ENCODE results near the gene CALD1.
A peak's percentile ranks its signal among the peaks of the same experiment; 100 is the strongest.

The CALD1 gene

GRCh38 chr7:134891696-134892678 is 112.6 kb downstream of the CALD1 start:
- Histone ChIP-seq H2AK5ac (ENCODE audit: low read depth, low read length) (no peak overlapping the region), H3K4ac (ENCODE audit: low read length) (no peak overlapping the region), H3K9me3 (replicated peaks in 1 of 2; ENCODE audit: control insufficient read depth in 2 of 2, insufficient read depth in 1 of 2, low read depth in 1 of 2, low read length in 2 of 2) (peaks cover 7 to 21% of the 10 kb centered on the region in 2 donors), H4K91ac (ENCODE audit: low read depth, low read length, poor library complexity) (no peak overlapping the region), H3K36me3 (replicated peaks in 1 of 2; ENCODE audit: control insufficient read depth in 2 of 2, insufficient read depth in 2 of 2, low read length in 2 of 2) (peaks cover 2 to 4% of the 10 kb centered on the region in 2 donors), H2BK5ac (ENCODE audit: low read length) (no peak overlapping the region), H3K27ac (replicated peaks; ENCODE audit: low read length) (peak overlapping the region; percentile 28), H2BK12ac (ENCODE audit: low read length) (no peak overlapping the region), H3K4me2 (ENCODE audit: insufficient read depth, low read length, poor library complexity, severe bottlenecking) (peak overlapping the region; percentile 68), H3K9ac (ENCODE audit: low read depth, low read length, poor library complexity) (no peak overlapping the region), H3K79me1 (ENCODE audit: low read depth, low read length) (peaks cover 4% of the 10 kb centered on the region), H4K8ac (ENCODE audit: low read depth, low read length) (no peak overlapping the region), H3K18ac (ENCODE audit: low read length) (peak overlapping the region; percentile 23), H2AFZ (ENCODE audit: low read length) (peak overlapping the region; percentile 85), H3K14ac (ENCODE audit: low read length) (no peak overlapping the region), H3K4me1 (ENCODE audit: control insufficient read depth in 2 of 2, insufficient read depth in 1 of 2, low read depth in 1 of 2, low read length in 2 of 2) (peaks cover 10 to 13% of the 10 kb centered on the region in 2 donors), H2BK120ac (ENCODE audit: low read depth, low read length) (no peak overlapping the region), H3K27me3 (ENCODE audit: control insufficient read depth in 3 of 3, insufficient read depth in 3 of 3, low read depth in 1 of 3, low read length in 3 of 3) (peaks cover 0 to 2% (median 0%) of the 10 kb centered on the region in 3 experiments), H3K23ac (ENCODE audit: low read depth, low read length, poor library complexity) (no peak overlapping the region), H3K4me3 (ENCODE audit: low read length in 2 of 2) (peak overlapping the region; percentile 53 to 76), H2BK15ac (ENCODE audit: low read length) (no peak overlapping the region)
- WGBS, 2 donors (ENCODE audit: extremely low coverage in 2 of 2, insufficient read length in 2 of 2, insufficient replicate concordance in 1 of 2) = no CpG with 5 or more reads among the region's 14 CpGs
- no peak for DNase-seq (ENCODE audit: low spot score)

- Histone ChIP-seq H3K27ac (replicated peaks; ENCODE audit: low read length) (no peak overlapping the region), H3K9ac (ENCODE audit: low read depth, low read length, poor library complexity) (no peak overlapping the region), H3K14ac (ENCODE audit: low read length) (no peak overlapping the region), H3K4ac (ENCODE audit: low read length) (no peak overlapping the region), H2AK5ac (ENCODE audit: low read depth, low read length) (no peak overlapping the region), H4K91ac (ENCODE audit: low read depth, low read length, poor library complexity) (no peak overlapping the region), H3K18ac (ENCODE audit: low read length) (no peak overlapping the region), H3K4me3 (ENCODE audit: low read length in 2 of 2) (peak overlapping the region; percentile 3 to 53), H4K8ac (ENCODE audit: low read depth, low read length) (no peak overlapping the region), H3K27me3 (ENCODE audit: control insufficient read depth in 3 of 3, insufficient read depth in 3 of 3, low read depth in 1 of 3, low read length in 3 of 3) (no peaks in the 10 kb centered on the region), H2AFZ (ENCODE audit: low read length) (no peak overlapping the region), H2BK15ac (ENCODE audit: low read length) (no peak overlapping the region), H2BK12ac (ENCODE audit: low read length) (no peak overlapping the region), H3K79me1 (ENCODE audit: low read depth, low read length) (peaks cover 3% of the 10 kb centered on the region), H2BK120ac (ENCODE audit: low read depth, low read length) (no peak overlapping the region), H3K36me3 (replicated peaks in 1 of 2; ENCODE audit: control insufficient read depth in 2 of 2, insufficient read depth in 2 of 2, low read length in 2 of 2) (peaks cover 2 to 4% of the 10 kb centered on the region in 2 donors), H2BK5ac (ENCODE audit: low read length) (no peak overlapping the region), H3K4me2 (ENCODE audit: insufficient read depth, low read length, poor library complexity, severe bottlenecking) (no peak overlapping the region), H3K23ac (ENCODE audit: low read depth, low read length, poor library complexity) (no peak overlapping the region), H3K9me3 (replicated peaks in 1 of 2; ENCODE audit: control insufficient read depth in 2 of 2, insufficient read depth in 1 of 2, low read depth in 1 of 2, low read length in 2 of 2) (peaks cover 4 to 22% of the 10 kb centered on the region in 2 donors), H3K4me1 (ENCODE audit: control insufficient read depth in 2 of 2, insufficient read depth in 1 of 2, low read depth in 1 of 2, low read length in 2 of 2) (peaks cover 9 to 10% of the 10 kb centered on the region in 2 donors)
- no CpG with 5 or more reads among the region's 3 CpGs for WGBS, 2 donors (ENCODE audit: extremely low coverage in 2 of 2, insufficient read length in 2 of 2, insufficient replicate concordance in 1 of 2)
- DNase-seq (ENCODE audit: low spot score) = no peak
Measured at GRCh38 chr7:134892963-134893362, 113.5 kb downstream of the CALD1 start.

GRCh38 chr7:134893920-134894319 is 114.5 kb downstream of the CALD1 start:
- DNase-seq (ENCODE audit: low spot score) = no peak
- Histone ChIP-seq H2BK12ac (ENCODE audit: low read length) (no peak overlapping the region), H3K4me3 (ENCODE audit: low read length in 2 of 2) (no peak overlapping the region), H3K14ac (ENCODE audit: low read length) (no peak overlapping the region), H2BK120ac (ENCODE audit: low read depth, low read length) (no peak overlapping the region), H2AK5ac (ENCODE audit: low read depth, low read length) (no peak overlapping the region), H3K4me2 (ENCODE audit: insufficient read depth, low read length, poor library complexity, severe bottlenecking) (no peak overlapping the region), H4K8ac (ENCODE audit: low read depth, low read length) (no peak overlapping the region), H3K4me1 (ENCODE audit: control insufficient read depth in 2 of 2, insufficient read depth in 1 of 2, low read depth in 1 of 2, low read length in 2 of 2) (peaks cover 9 to 10% of the 10 kb centered on the region in 2 donors), H4K91ac (ENCODE audit: low read depth, low read length, poor library complexity) (no peak overlapping the region), H2AFZ (ENCODE audit: low read length) (no peak overlapping the region), H3K9ac (ENCODE audit: low read depth, low read length, poor library complexity) (no peak overlapping the region), H3K79me1 (ENCODE audit: low read depth, low read length) (peaks cover 3% of the 10 kb centered on the region), H3K4ac (ENCODE audit: low read length) (no peak overlapping the region), H3K18ac (ENCODE audit: low read length) (no peak overlapping the region), H3K36me3 (replicated peaks in 1 of 2; ENCODE audit: control insufficient read depth in 2 of 2, insufficient read depth in 2 of 2, low read length in 2 of 2) (peaks cover 2 to 4% of the 10 kb centered on the region in 2 donors), H3K27ac (replicated peaks; ENCODE audit: low read length) (no peak overlapping the region), H2BK5ac (ENCODE audit: low read length) (no peak overlapping the region), H3K27me3 (ENCODE audit: control insufficient read depth in 3 of 3, insufficient read depth in 3 of 3, low read depth in 1 of 3, low read length in 3 of 3) (no peaks in the 10 kb centered on the region), H3K9me3 (replicated peaks in 1 of 2; ENCODE audit: control insufficient read depth in 2 of 2, insufficient read depth in 1 of 2, low read depth in 1 of 2, low read length in 2 of 2) (peaks cover 4 to 22% of the 10 kb centered on the region in 2 donors), H2BK15ac (ENCODE audit: low read length) (no peak overlapping the region), H3K23ac (ENCODE audit: low read depth, low read length, poor library complexity) (no peak overlapping the region)
- no CpG with 5 or more reads among the region's 7 CpGs for WGBS, 2 donors (ENCODE audit: extremely low coverage in 2 of 2, insufficient read length in 2 of 2, insufficient replicate concordance in 1 of 2)

GRCh38 chr7:134894928-134895327 is 115.5 kb downstream of the CALD1 start:
- H3K4me3 ChIP-seq (ENCODE audit: low read length in 2 of 2) = no peak overlapping the region
- H2BK120ac ChIP-seq (ENCODE audit: low read depth, low read length) = no peak overlapping the region
- no peaks in the 10 kb centered on the region for H3K27me3 ChIP-seq (ENCODE audit: control insufficient read depth in 3 of 3, insufficient read depth in 3 of 3, low read depth in 1 of 3, low read length in 3 of 3)
- H3K4me1 ChIP-seq (ENCODE audit: control insufficient read depth in 2 of 2, insufficient read depth in 1 of 2, low read depth in 1 of 2, low read length in 2 of 2) = peaks cover 9 to 10% of the 10 kb centered on the region in 2 donors
- H2BK5ac ChIP-seq (ENCODE audit: low read length) = no peak overlapping the region
- no peak overlapping the region for H2BK15ac ChIP-seq (ENCODE audit: low read length)
- H3K36me3 ChIP-seq (replicated peaks in 1 of 2; ENCODE audit: control insufficient read depth in 2 of 2, insufficient read depth in 2 of 2, low read length in 2 of 2) = peaks cover 4% of the 10 kb centered on the region in 2 donors
- H3K27ac ChIP-seq (replicated peaks; ENCODE audit: low read length) = no peak overlapping the region
- no CpG with 5 or more reads among the region's 1 CpG for WGBS, 2 donors (ENCODE audit: extremely low coverage in 2 of 2, insufficient read length in 2 of 2, insufficient replicate concordance in 1 of 2)
- no peak overlapping the region for H3K9ac ChIP-seq (ENCODE audit: low read depth, low read length, poor library complexity)
- H3K23ac ChIP-seq (ENCODE audit: low read depth, low read length, poor library complexity) = no peak overlapping the region
- no peak overlapping the region for H2AK5ac ChIP-seq (ENCODE audit: low read depth, low read length)
- H3K14ac ChIP-seq (ENCODE audit: low read length) = no peak overlapping the region
- no peak overlapping the region for H3K18ac ChIP-seq (ENCODE audit: low read length)
- no peak overlapping the region for H2BK12ac ChIP-seq (ENCODE audit: low read length)
- no peak overlapping the region for H4K8ac ChIP-seq (ENCODE audit: low read depth, low read length)
- no peak overlapping the region for H3K4ac ChIP-seq (ENCODE audit: low read length)
- peaks cover 4 to 22% of the 10 kb centered on the region in 2 donors for H3K9me3 ChIP-seq (replicated peaks in 1 of 2; ENCODE audit: control insufficient read depth in 2 of 2, insufficient read depth in 1 of 2, low read depth in 1 of 2, low read length in 2 of 2)
- no peak for DNase-seq (ENCODE audit: low spot score)
- peaks cover 3% of the 10 kb centered on the region for H3K79me1 ChIP-seq (ENCODE audit: low read depth, low read length)
- no peak overlapping the region for H3K4me2 ChIP-seq (ENCODE audit: insufficient read depth, low read length, poor library complexity, severe bottlenecking)
- H4K91ac ChIP-seq (ENCODE audit: low read depth, low read length, poor library complexity) = no peak overlapping the region
- H2AFZ ChIP-seq (ENCODE audit: low read length) = no peak overlapping the region

Measured in neuronal stem cell (in vitro differentiated cells).